AML-193 (cell line): ENCODE results near the gene NEDD8.

Source experiments
- DNase-seq, 2 experiments: peaks; one replicate each; lab custom pipeline; 2025; lab: John Stamatoyannopoulos, UW

NEDD8 gene

DNA sequence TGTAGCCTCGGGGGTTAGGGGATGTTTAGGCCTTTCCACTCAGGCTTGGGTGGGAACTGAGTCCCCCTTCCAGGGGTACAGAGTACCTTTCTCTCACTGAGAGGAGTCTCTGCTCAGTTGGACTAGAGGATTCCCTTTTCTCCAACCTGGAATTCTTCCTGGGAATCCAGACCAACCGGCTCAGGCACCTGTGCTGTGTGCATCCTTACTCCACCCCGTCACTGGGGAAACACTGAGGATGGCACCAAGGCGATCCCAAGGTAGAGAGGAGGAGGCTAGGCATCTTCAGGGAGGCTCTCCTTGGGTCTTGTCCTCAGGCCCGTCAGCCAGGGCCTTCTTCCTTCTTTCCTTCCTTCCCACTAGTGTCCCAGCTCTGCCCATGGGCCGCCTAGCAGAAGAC, 31.7 kb upstream of the NEDD8 start:
- no peak for DNase-seq

- DNase-seq = no peak
These were observed 30.9 kb upstream of the NEDD8 start, which contains the start of gene TGM1 for GRCh38 chr14:24262821-24263733. Gene TGM1, minus strand, starts transcription at chr14:24263177. Its CDS starts 825 bp downstream, at chr14:24262352.

DNA sequence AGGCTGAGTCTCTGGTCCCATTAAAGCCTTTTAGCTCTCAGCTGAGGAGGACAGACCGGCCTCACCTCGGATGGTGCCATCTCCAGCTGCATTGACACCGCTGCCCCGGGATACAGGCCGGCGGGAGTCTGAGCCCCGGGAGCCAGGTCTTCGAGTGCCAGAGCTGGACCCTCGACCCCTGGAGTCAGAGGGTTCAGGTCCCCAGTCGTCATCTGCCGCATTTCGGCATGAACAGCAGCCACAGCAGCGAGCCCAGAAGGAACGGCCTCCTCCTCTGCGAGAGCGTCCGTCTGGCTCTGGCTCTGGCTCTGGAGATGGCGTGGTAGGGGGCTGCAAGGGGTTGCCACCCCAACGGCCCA, 29.8 kb upstream of the NEDD8 start:
- no peak for DNase-seq

DNA sequence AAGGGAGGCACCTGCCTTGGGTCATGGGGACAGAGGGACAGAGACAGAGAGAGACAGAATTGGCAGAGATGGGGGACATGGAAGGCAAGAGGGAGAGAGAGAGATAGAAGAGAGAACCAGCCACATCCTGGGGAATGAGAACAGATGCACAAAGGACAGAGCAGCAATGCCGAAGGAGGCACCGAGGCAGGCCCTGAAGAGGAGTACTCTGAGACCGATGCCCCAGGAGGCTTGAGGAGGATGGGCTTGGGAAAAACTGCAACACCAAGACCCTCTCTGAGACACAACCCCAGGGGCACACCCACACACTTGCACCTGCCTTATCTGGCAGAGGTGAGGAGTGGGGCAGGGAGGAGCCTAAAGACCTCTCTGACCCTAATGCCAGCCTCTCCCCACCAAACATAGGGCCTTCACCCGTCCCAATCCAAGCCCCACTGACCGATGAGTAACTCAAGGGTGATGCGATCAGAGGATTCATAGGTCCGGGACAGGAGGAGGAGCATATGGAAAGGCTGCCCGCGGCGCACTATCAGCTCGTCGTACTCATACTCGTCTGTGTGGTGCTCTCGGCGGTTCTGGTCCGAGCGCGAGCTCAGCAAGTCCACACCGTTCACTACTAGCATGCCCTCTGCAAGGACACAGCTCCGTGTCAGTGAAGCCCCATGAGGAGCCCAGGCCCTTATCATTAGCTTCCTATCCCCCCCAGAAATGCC, 29.2 kb upstream of the NEDD8 start:
- no peak for DNase-seq

DNA sequence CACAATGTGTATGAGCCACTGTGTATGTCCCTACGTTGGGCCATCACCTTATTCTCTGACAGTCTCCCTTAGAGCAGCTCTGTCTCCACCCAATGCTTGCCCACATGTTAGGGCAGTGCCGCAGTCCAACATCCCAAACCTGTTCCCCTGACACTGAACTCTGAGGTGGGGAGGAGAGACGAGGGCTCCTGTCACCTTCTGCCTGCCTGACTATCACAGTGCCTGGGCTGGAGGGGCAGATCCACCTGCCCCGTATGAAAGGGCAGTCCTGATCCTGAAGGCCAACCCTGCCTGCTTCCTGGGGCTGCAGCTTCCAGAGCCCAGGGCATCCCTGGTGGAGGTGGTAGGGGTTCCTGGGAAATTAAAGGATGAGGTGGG, 28.6 kb upstream of the NEDD8 start:
- DNase-seq = no peak

DNA sequence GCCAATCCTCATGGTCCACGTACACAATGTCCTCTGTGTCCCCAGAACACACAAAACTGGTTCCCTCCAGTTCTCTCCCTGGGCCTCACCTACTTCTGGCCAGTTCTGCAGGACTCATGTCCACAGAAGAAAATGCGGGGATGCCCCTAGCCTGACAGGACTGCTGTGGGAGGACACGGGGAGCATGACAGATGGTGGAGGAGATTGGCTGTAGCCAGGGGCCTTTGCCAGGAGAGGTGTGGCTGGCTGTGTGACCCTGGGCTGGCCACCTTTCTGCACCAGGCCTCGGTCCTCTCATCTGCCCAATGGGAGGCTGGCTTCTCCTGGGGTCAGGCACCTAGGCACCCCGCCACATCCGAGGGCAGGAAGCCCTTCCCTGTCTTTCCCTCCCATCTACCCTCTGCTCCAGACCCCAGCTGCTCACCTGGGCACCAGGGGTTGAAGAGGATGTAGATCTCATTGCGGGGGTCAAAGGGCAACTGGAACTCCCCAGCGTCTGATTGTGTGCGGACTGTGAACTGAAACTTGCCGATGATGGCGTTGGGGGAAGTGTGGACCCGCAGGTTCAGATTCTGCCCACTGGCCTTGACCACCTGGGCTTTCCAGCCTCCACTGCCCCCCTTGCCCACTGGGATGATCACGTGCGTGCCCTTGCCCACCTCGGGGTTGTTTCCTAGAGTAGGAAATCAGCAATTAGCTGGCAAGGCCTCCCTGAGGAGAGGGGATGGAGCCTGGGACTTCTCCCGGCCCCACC, 28.0 kb upstream of the NEDD8 start:
- no peak for DNase-seq

GRCh38 chr14:24259282-24260025, 27.3 kb upstream of the NEDD8 start:
- DNase-seq = no peak

- DNase-seq = no peak
These were observed 26.5 kb upstream of the NEDD8 start for GRCh38 chr14:24258548-24259265.

- no peak for DNase-seq
These were observed 26.0 kb upstream of the NEDD8 start for GRCh38 chr14:24258119-24258518.

DNA sequence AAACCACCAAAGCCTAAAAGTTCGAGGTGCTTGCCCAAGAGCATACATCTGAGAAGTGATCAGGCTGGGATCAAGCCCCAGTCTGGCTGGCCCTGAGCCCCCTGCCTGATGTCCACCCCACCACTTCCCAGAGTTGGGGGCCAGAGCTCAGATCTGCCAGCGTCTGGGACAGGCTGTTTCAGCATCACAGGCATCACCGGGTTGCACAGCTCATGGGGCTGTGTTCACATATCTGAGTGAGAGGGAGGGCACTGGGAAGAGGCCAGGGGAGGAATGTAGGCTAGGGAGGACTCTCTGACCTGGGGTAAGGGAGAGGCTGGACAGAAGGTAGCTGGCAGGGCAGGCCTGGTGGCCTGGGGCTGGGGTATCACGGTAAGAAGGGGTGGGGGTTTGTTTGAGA, 24.8 kb upstream of the NEDD8 start:
- no peak for DNase-seq

DNA sequence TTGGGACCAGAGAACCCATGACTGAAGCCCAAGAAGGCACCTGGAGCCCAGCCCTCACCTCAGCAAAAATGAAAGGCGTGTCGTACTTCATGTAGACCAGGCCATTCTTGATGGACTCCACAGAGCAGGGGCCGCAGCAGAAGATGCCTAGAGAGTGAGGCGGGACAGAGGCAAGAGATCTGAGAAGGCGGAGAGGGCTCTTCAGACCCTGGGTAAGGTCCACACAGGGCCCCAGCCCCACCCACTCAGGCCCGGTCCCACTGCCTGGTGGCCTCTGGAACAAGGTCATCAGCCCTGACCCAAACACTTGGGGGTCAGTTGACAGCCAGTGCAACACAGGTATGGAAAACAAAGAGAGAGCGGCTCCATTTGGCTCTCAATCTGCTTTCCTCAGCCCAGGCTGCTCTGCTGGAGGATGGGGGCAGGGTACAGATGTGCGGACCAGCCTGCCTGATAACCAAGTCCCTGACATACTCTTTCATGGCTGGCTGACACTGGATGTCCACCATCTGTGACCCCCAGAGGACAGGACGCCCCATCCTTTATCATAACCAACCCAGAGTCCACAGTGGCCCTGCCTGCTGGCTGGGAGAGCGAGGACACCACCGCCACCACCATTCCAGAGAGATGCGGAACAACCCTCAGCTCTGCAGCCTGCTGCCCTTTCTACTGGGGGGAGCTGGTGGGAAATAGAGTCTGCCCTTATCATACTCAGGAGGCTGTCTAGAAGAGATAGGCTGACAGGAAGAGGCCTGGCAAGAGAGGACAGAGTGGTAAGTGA, 24.0 kb upstream of the NEDD8 start:
- no peak for DNase-seq

DNA sequence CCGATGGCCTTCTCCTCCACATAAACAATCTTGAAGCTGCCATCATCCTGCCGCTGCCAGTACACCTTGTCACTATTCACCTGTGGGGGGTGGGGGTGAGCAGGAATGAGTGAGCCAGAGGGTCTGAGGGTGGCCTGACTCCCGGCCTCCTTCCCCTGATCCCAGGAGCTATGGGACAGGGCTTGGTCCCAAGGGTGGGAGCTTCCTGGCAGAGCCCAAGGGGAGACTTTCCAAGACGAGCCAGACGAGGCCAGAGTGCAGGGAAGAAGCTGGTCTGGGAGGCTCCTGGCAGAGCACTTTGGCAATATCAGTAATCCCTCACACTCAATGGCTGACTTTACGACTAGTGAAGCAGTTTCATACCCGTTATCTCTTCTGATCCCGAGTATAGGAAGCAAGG, 23.3 kb upstream of the NEDD8 start:
- no peak for DNase-seq

GRCh38 chr14:24254630-24255392, 22.6 kb upstream of the NEDD8 start:
- no peak for DNase-seq

DNA sequence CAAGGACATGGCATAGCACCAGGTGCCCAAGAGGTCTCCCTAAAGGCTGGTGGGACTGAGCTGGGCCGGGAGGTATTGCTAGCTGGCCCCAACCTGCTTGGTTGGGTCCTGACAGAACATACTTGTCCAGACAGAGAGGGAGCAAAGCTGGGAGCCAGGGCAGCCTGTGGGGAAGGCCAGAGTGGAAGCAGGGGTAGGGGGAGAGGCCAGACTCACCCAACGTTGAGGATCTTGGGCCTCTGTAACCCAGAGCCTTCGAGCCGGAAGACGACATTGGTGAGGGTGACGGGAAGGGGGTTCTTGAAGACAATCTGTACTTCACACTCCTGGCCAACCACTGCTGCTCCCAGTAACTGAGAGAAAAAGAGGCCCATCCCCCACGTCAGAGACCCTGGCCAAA, 21.8 kb upstream of the NEDD8 start:
- no peak for DNase-seq

DNA sequence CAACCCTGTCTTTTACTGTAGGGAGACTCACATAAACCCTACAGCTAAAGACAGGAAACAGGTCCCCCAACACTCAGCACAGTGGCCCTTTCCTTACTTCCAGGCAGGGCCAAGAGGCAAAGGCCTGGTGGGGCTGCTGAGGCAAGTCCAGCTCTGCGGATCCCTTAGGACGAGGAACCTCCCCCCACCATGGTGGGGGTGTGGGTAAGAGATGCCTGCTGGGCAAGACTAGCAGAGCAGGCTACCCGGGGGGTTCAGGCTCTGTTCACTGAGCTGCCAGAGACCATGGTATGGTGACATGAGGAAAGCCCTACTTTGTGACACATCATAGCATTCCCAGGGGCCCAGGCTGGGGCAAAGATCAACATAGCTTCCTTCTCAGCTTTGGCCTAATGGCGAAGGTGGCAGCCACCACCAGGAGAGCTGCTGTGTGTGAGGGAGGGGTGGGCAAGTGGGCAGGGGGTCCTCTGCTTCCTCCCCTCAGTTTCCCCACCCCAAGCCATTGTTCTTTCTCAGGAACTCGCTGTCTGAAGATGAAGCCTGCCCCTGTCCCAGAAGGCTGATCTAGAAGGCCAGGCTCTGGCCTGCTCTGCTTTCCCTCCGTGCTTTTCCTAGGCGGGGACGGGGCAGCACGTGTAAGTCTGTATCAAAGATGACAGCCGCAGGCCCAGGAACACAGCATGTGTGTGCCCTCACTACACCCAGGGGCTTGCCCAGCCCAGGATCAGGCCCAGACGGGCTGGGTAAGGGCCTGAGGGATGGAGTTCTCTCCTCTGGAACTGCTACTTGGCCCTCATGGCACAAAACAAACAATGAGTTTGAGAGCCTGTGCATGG, 20.3 kb upstream of the NEDD8 start:
- no peak for DNase-seq

GRCh38 chr14:24251880-24252288, 19.7 kb upstream of the NEDD8 start:
- DNase-seq = no peak

DNA sequence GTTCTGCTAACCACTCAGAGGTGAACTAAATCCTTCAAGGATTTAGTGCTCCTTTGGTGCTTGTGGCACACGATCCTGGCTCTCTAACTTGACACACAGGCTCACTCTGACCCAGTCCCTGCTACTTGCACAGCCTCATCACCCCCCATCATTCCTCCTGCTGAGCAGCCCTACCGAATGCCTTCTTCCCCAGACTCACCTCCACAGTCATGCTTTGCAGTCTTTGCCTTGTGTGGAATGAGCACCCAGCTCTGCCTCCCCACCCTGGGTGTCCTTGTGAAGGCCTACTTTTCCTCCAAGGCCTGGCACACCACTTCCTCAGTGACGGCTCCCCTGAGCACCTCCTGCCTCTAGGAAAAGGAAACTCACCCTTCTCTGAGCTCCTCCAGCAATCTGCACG, 18.2 kb upstream of the NEDD8 start:
- DNase-seq = no peak

DNA sequence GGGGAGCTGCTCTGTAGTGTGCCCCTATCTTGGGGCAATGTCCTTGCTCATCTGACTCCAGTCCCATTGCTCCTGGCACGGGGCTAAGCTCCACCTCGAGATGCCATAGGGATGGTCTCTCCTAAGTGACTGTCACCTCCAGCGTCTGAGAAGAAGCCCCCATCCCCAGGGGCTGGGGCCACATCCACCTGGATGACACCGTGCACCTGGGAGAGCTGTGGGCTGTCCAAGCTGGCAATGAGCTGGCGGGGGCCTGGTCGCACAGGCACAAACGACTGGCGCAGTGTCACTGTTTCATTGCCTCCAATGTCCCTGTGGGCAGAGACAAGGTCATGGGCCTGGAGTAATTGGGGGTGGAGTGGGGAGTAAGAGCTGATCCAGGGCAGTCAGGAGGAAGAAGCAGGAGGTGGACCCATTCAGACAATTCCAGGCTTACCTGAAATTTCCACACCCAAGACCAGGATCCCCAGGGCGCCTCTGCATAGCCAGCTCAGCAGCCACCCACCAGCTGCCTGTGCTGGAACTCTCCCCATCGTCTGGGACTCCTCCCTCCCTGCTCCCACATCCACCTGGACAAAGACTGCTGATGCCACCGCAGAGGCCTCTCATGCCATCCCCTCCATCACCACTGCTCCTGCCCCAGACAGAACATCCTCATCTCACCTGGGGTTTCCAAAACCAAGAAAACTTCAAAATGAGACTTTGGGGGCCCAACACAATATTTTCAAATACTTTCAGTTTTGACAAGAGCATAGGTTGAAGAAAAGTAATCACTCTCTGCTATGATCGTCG, 17.3 kb upstream of the NEDD8 start:
- no peak for DNase-seq
